DOHH2 (cell line): Measurements from ENCODE around the gene VAV1.

Source experiments
- H3F3A ChIP-seq: fragments of 200-600 bp; sonication (generic), shearing (Covaris generic); 2 replicates; pipeline ENCODE4 v1.6.0; 2016; ENCODE audit warnings: antibody characterized with exemption, mild to moderate bottlenecking; ENCODE audit not compliant: control insufficient read depth, insufficient read depth
- H3K27ac ChIP-seq: fragments of 200-600 bp; sonication (generic); 2 replicates; pipeline ENCODE4 v1.5.1; 2014; ENCODE audit warnings: low read depth, mild to moderate bottlenecking, low read length, moderate library complexity
- H3K27me3 ChIP-seq: fragments of 200-600 bp; sonication (generic); 2 replicates; pipeline ENCODE4 v1.6.1; 2014; ENCODE audit warnings: mild to moderate bottlenecking, low read length, mixed read lengths; ENCODE audit not compliant: control insufficient read depth
- H3K36me3 ChIP-seq: fragments of 200-600 bp; sonication (generic); 2 replicates; pipeline ENCODE4 v1.6.1; 2014; ENCODE audit warnings: mild to moderate bottlenecking, low read length, moderate library complexity, mixed read lengths; ENCODE audit not compliant: control insufficient read depth
- H3K4me1 ChIP-seq: fragments of 200-600 bp; sonication (generic); 2 replicates; pipeline ENCODE4 v1.6.1; 2014; ENCODE audit warnings: mild to moderate bottlenecking, low read length, mixed read lengths; ENCODE audit not compliant: control insufficient read depth
- H3K4me2 ChIP-seq: fragments of 200-600 bp; sonication (generic); 2 replicates; pipeline ENCODE4 v1.6.0; 2014; ENCODE audit warnings: mild to moderate bottlenecking, low read length, moderate library complexity
- H3K4me3 ChIP-seq: fragments of 200-600 bp; sonication (generic); 2 replicates; pipeline ENCODE4 v1.5.1; 2014; ENCODE audit warnings: mild to moderate bottlenecking, low read length, mixed read lengths
- H3K79me2 ChIP-seq: fragments of 200-600 bp; sonication (generic); 2 replicates; pipeline ENCODE4 v1.6.1; 2014; ENCODE audit warnings: mild to moderate bottlenecking, low read length, mixed read lengths; ENCODE audit not compliant: control insufficient read depth
- H3K9me2 ChIP-seq: fragments of 200-600 bp; sonication (generic); replicated peaks from 2 replicates; pipeline ENCODE4 v1.6.1; 2014; ENCODE audit warnings: mild to moderate bottlenecking, low read length, mixed read lengths; ENCODE audit not compliant: control insufficient read depth
- H3K9me3 ChIP-seq: fragments of 200-600 bp; sonication (generic); 2 replicates; pipeline ENCODE4 v1.6.1; 2014; ENCODE audit warnings: antibody characterized with exemption, low read length, mixed read lengths; ENCODE audit not compliant: control insufficient read depth, insufficient read depth
- H4K20me1 ChIP-seq: fragments of 200-600 bp; sonication (generic); 2 replicates; pipeline ENCODE4 v1.6.0; 2014; ENCODE audit warnings: low read depth, mild to moderate bottlenecking, antibody characterized with exemption, low read length, moderate library complexity; ENCODE audit not compliant: control insufficient read depth, insufficient read depth
- CTCF ChIP-seq: fragments of 200-600 bp; sonication (generic); IDR thresholded peaks from one replicate; pipeline ENCODE4 v1.5.1; 2014; ENCODE audit warnings: antibody characterized with exemption, mild to moderate bottlenecking, low read depth, low read length; ENCODE audit not compliant: poor library complexity, severe bottlenecking
- EZH2phosphoT487 ChIP-seq: fragments of 200-600 bp; sonication (generic); IDR thresholded peaks from 2 replicates; pipeline ENCODE4 v1.6.1; 2017; ENCODE audit warnings: borderline replicate concordance, mild to moderate bottlenecking, antibody characterized with exemption, low read length, moderate library complexity, mixed read lengths

VAV1 gene

GRCh38 chr19:6806488-6806887, 34.0 kb downstream of the VAV1 start:
- no peak overlapping the region for H3K4me3 ChIP-seq
- H3K9me2 ChIP-seq, result no peaks in the 10 kb centered on the region
- no peak overlapping the region for H3K27ac ChIP-seq
- H3K27me3 ChIP-seq, result no peaks in the 10 kb centered on the region
- no peak for TF ChIP-seq EZH2phosphoT487
- no peak for TF ChIP-seq CTCF
- no peaks in the 10 kb centered on the region for H4K20me1 ChIP-seq
- H3K79me2 ChIP-seq, result peaks cover 67% of the 10 kb centered on the region
- H3K36me3 ChIP-seq, result peaks cover 15% of the 10 kb centered on the region
- peaks cover 39% of the 10 kb centered on the region for H3K4me1 ChIP-seq
- H3K4me2 ChIP-seq, result no peak overlapping the region
- no peaks in the 10 kb centered on the region for H3K9me3 ChIP-seq
- peaks cover 11% of the 10 kb centered on the region for H3F3A ChIP-seq

- Histone ChIP-seq H3K27me3 (no peaks in the 10 kb centered on the region), H3F3A (peaks cover 8% of the 10 kb centered on the region), H3K4me2 (no peak overlapping the region), H3K4me3 (no peak overlapping the region), H3K9me3 (no peaks in the 10 kb centered on the region), H3K79me2 (peaks cover 74% of the 10 kb centered on the region), H4K20me1 (no peaks in the 10 kb centered on the region), H3K9me2 (no peaks in the 10 kb centered on the region), H3K27ac (no peak overlapping the region), H3K36me3 (peaks cover 15% of the 10 kb centered on the region), H3K4me1 (peaks cover 34% of the 10 kb centered on the region)
- no peak for TF ChIP-seq CTCF
Observed at GRCh38 chr19:6807291-6807690, 34.8 kb downstream of the VAV1 start.

DNA sequence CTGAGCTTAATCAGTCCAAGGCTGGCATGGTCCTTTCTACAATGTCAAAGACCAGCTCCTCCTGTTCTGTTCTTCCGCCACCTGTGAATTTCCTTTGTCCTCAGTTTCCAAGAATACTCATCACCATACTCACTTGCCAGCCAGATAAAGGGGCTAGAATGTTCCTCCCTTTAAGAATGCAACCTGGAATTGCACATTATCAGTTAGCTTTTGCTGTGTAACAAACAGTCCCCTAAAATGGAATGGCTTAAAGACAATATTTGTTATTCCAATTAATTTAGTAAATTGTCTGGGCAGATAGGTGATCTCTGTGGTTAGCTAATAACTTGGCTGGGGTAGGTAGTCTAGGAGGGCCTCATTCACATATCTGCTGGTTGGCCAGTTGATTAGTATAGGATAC, 36.0 kb downstream of the VAV1 start:
- H3K4me3 ChIP-seq, result no peak overlapping the region
- H3K79me2 ChIP-seq, result peaks cover 74% of the 10 kb centered on the region
- no peak overlapping the region for H3K4me2 ChIP-seq
- no peak for TF ChIP-seq CTCF
- no peak for TF ChIP-seq EZH2phosphoT487
- H3K9me2 ChIP-seq, result no peaks in the 10 kb centered on the region
- H3K27ac ChIP-seq, result no peak overlapping the region
- no peaks in the 10 kb centered on the region for H3K9me3 ChIP-seq
- 0 out of 2 replicates have a peak, but pooled peaks cover 4% of the 10 kb centered on the region for H3F3A ChIP-seq
- peaks cover 22% of the 10 kb centered on the region for H3K4me1 ChIP-seq
- H3K36me3 ChIP-seq, result peaks cover 9% of the 10 kb centered on the region
- no peaks in the 10 kb centered on the region for H4K20me1 ChIP-seq
- no peaks in the 10 kb centered on the region for H3K27me3 ChIP-seq

DNA sequence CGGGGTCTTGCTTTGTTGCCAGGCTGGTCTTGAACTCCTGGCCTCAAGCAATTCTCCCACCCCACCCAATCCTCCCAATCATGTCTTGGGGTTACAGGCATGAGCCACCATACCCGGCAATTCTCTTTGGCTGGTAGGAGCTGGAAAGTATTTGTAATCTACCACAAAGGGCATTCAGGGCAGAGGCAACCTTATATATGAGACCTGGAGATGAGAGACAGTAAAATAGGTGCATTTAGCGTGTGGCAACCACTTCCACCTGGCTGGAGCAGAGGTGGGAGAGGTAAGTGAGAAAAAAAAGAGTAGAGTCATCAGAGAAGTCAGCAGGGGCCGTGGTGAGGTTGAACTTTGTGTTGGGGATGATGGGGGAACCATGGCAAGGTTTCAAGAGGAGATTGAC, 36.8 kb downstream of the VAV1 start:
- H3K36me3 ChIP-seq, result peaks cover 5% of the 10 kb centered on the region
- H3K4me1 ChIP-seq, result peaks cover 15% of the 10 kb centered on the region
- H3K9me2 ChIP-seq, result no peaks in the 10 kb centered on the region
- H3K79me2 ChIP-seq, result peaks cover 69% of the 10 kb centered on the region
- no peak overlapping the region for H3K4me2 ChIP-seq
- H3K27me3 ChIP-seq, result no peaks in the 10 kb centered on the region
- no peak overlapping the region for H3K27ac ChIP-seq
- H4K20me1 ChIP-seq, result no peaks in the 10 kb centered on the region
- no peak for TF ChIP-seq CTCF
- TF ChIP-seq EZH2phosphoT487, result no peak
- no peaks in the 10 kb centered on the region for H3K9me3 ChIP-seq
- no peak overlapping the region for H3K4me3 ChIP-seq
- peaks cover 2% of the 10 kb centered on the region; the same call in 1 of the 2 replicates for H3F3A ChIP-seq
